Muscle layer of colon (tissue), 2 donors: ENCODE data around the gene TNFRSF18.

Experiments
- H3K27ac ChIP-seq: one replicate; pipeline ENCODE4 v1.7.0; 2013; ENCODE audit warnings: low read depth, mild to moderate bottlenecking, low read length, moderate library complexity
- H3K27me3 ChIP-seq, 2 donors: one replicate each; pipeline ENCODE4 v1.7.0; 2013; ENCODE audit warnings: low read length in 2 of 2, mild to moderate bottlenecking in 2 of 2; ENCODE audit not compliant: insufficient read depth in 2 of 2, control insufficient read depth in 1 of 2
- H3K36me3 ChIP-seq: one replicate; pipeline ENCODE4 v1.7.0; 2013; ENCODE audit warnings: mild to moderate bottlenecking, low read length; ENCODE audit not compliant: insufficient read depth
- H3K4me1 ChIP-seq: one replicate; pipeline ENCODE4 v1.7.0; 2013; ENCODE audit warnings: mild to moderate bottlenecking, low read length; ENCODE audit not compliant: insufficient read depth
- H3K4me3 ChIP-seq, 2 donors: one replicate each; pipeline ENCODE4 v1.7.0; 2013; ENCODE audit warnings: low read length in 2 of 2, low read depth in 1 of 2, mild to moderate bottlenecking in 1 of 2, moderate library complexity in 1 of 2
- H3K9ac ChIP-seq: one replicate; pipeline ENCODE4 v1.7.0; 2013; ENCODE audit warnings: low read length
- H3K9me3 ChIP-seq: one replicate; pipeline ENCODE4 v1.7.0; 2013; ENCODE audit warnings: mild to moderate bottlenecking, low read length
- donor health status: abdominal sarcoma.
- donor health status: Adenocarcinoma of cecum.

TNFRSF18 gene

GRCh38 chr1:1245817-1246576, 39.6 kb upstream of the TNFRSF18 start:
- peaks cover 0 to 32% of the 10 kb centered on the region in 2 donors for H3K27me3 ChIP-seq
- H3K9me3 ChIP-seq: no peaks in the 10 kb centered on the region
- no peak overlapping the region for H3K9ac ChIP-seq
- H3K4me1 ChIP-seq: no peaks in the 10 kb centered on the region
- no peaks in the 10 kb centered on the region for H3K36me3 ChIP-seq
- no peak overlapping the region for H3K27ac ChIP-seq
- H3K4me3 ChIP-seq: no peak overlapping the region

GRCh38 chr1:1245178-1245816, 38.9 kb upstream of the TNFRSF18 start:
- H3K4me1 ChIP-seq: no peaks in the 10 kb centered on the region
- no peaks in the 10 kb centered on the region for H3K36me3 ChIP-seq
- no peak overlapping the region for H3K4me3 ChIP-seq
- no peak overlapping the region for H3K9ac ChIP-seq
- H3K27ac ChIP-seq: no peak overlapping the region
- no peaks in the 10 kb centered on the region for H3K9me3 ChIP-seq
- peaks cover 0 to 35% of the 10 kb centered on the region in 2 donors for H3K27me3 ChIP-seq

- no peak overlapping the region for H3K4me3 ChIP-seq
- H3K27ac ChIP-seq: no peak overlapping the region
Measured at GRCh38 chr1:1244192-1244811, 37.9 kb upstream of the TNFRSF18 start.

GRCh38 chr1:1243807-1244191, 37.4 kb upstream of the TNFRSF18 start:
- Histone ChIP-seq H3K9me3 (no peaks in the 10 kb centered on the region), H3K9ac (no peak overlapping the region), H3K4me3 (no peak overlapping the region), H3K4me1 (no peaks in the 10 kb centered on the region), H3K27me3 (peaks cover 0 to 50% of the 10 kb centered on the region in 2 donors), H3K36me3 (no peaks in the 10 kb centered on the region), H3K27ac (no peak overlapping the region)

More at GRCh38 chr1:1244192-1244811, 37.9 kb upstream of the TNFRSF18 start:
- Histone ChIP-seq H3K9ac (no peak overlapping the region), H3K27me3 (peaks cover 0 to 45% of the 10 kb centered on the region in 2 donors), H3K9me3 (no peaks in the 10 kb centered on the region), H3K36me3 (no peaks in the 10 kb centered on the region), H3K4me1 (no peaks in the 10 kb centered on the region)

- Histone ChIP-seq H3K9me3 (no peaks in the 10 kb centered on the region), H3K4me3 (no peak overlapping the region), H3K27me3 (peaks cover 0 to 55% of the 10 kb centered on the region in 2 donors), H3K36me3 (no peaks in the 10 kb centered on the region), H3K27ac (no peak overlapping the region), H3K9ac (no peak overlapping the region), H3K4me1 (no peaks in the 10 kb centered on the region)
Measured at GRCh38 chr1:1243266-1243660, 36.9 kb upstream of the TNFRSF18 start.

- Histone ChIP-seq H3K27me3 (peaks cover 0 to 59% of the 10 kb centered on the region in 2 donors), H3K27ac (no peak overlapping the region)
Measured at GRCh38 chr1:1242461-1243265, 36.3 kb upstream of the TNFRSF18 start.

GRCh38 chr1:1241588-1242219, 35.3 kb upstream of the TNFRSF18 start:
- Histone ChIP-seq H3K9me3 (no peaks in the 10 kb centered on the region), H3K36me3 (no peaks in the 10 kb centered on the region), H3K27me3 (peaks cover 0 to 59% of the 10 kb centered on the region in 2 donors), H3K9ac (no peak overlapping the region), H3K4me1 (no peaks in the 10 kb centered on the region), H3K27ac (no peak overlapping the region), H3K4me3 (no peak overlapping the region)

More at GRCh38 chr1:1242461-1243265, 36.3 kb upstream of the TNFRSF18 start:
- Histone ChIP-seq H3K9ac (no peak overlapping the region), H3K36me3 (no peaks in the 10 kb centered on the region), H3K4me1 (no peaks in the 10 kb centered on the region), H3K4me3 (no peak overlapping the region), H3K9me3 (no peaks in the 10 kb centered on the region)

- Histone ChIP-seq H3K4me1 (no peaks in the 10 kb centered on the region), H3K27me3 (peaks cover 0 to 56% of the 10 kb centered on the region in 2 donors)
Measured at GRCh38 chr1:1240822-1241587, 34.6 kb upstream of the TNFRSF18 start.

GRCh38 chr1:1240348-1240732, 33.9 kb upstream of the TNFRSF18 start:
- Histone ChIP-seq H3K9ac (no peak overlapping the region), H3K27me3 (peaks cover 0 to 50% of the 10 kb centered on the region in 2 donors), H3K27ac (no peak overlapping the region), H3K4me1 (no peaks in the 10 kb centered on the region), H3K36me3 (no peaks in the 10 kb centered on the region), H3K4me3 (no peak overlapping the region), H3K9me3 (no peaks in the 10 kb centered on the region)

More at GRCh38 chr1:1240822-1241587, 34.6 kb upstream of the TNFRSF18 start:
- Histone ChIP-seq H3K27ac (no peak overlapping the region), H3K4me3 (no peak overlapping the region), H3K36me3 (no peaks in the 10 kb centered on the region), H3K9me3 (no peaks in the 10 kb centered on the region), H3K9ac (no peak overlapping the region)

- H3K27ac ChIP-seq: no peak overlapping the region
- H3K4me3 ChIP-seq: no peak overlapping the region
- no peaks in the 10 kb centered on the region for H3K4me1 ChIP-seq
- peaks cover 0 to 48% of the 10 kb centered on the region in 2 donors for H3K27me3 ChIP-seq
- no peak overlapping the region for H3K9ac ChIP-seq
- H3K36me3 ChIP-seq: no peaks in the 10 kb centered on the region
- H3K9me3 ChIP-seq: no peaks in the 10 kb centered on the region
Measured at GRCh38 chr1:1239614-1240347, 33.4 kb upstream of the TNFRSF18 start.
